GM18498 (cell line): ENCODE measurements around the gene CFTR.
"Not testable (repeated sequence)": the region's sequence is repeated elsewhere in the genome, so short reads cannot be mapped to it uniquely, and the experiment has no call there.

Experiments
- ATAC-seq: cut with Tn5 transposase; IDR thresholded peaks from one replicate; pipeline ENCODE4 v1.9.1; 2021; ENCODE audit warnings: mild to moderate bottlenecking, moderate library complexity; ENCODE audit not compliant: unreplicated experiment

The CFTR gene

GRCh38 chr7:117683430-117684175, 203.8 kb downstream of the CFTR start:
- ATAC-seq: no peak

GRCh38 chr7:117685795-117686194, 206.0 kb downstream of the CFTR start:
- no peak for ATAC-seq

- no peak for ATAC-seq
Measured at GRCh38 chr7:117686311-117686935, 206.6 kb downstream of the CFTR start.

- ATAC-seq: no peak
Measured at GRCh38 chr7:117688126-117688525, 208.3 kb downstream of the CFTR start.

GRCh38 chr7:117689406-117689805, 209.6 kb downstream of the CFTR start:
- no peak for ATAC-seq

GRCh38 chr7:117690147-117690546, 210.3 kb downstream of the CFTR start:
- no peak for ATAC-seq

- ATAC-seq: no peak
Measured at GRCh38 chr7:117692338-117692737, 212.5 kb downstream of the CFTR start.

GRCh38 chr7:117698018-117698417, 218.2 kb downstream of the CFTR start:
- no peak for ATAC-seq

- ATAC-seq: no peak
Measured at GRCh38 chr7:117704063-117704462, 224.2 kb downstream of the CFTR start.

- ATAC-seq: no peak
Measured at GRCh38 chr7:117705630-117706029, 225.8 kb downstream of the CFTR start.

- ATAC-seq: no peak
Measured at GRCh38 chr7:117706210-117706609, 226.4 kb downstream of the CFTR start.

- no peak for ATAC-seq
Measured at GRCh38 chr7:117707080-117707479, 227.3 kb downstream of the CFTR start.

- ATAC-seq: not testable (repeated sequence)
Measured at GRCh38 chr7:117708173-117708572, 228.3 kb downstream of the CFTR start.

- no peak for ATAC-seq
Measured at GRCh38 chr7:117711556-117711955, 231.7 kb downstream of the CFTR start.

GRCh38 chr7:117715784-117716445, 236.1 kb downstream of the CFTR start:
- ATAC-seq: peak; percentile 97

GRCh38 chr7:117716707-117717299, 237.0 kb downstream of the CFTR start:
- ATAC-seq: no peak

GRCh38 chr7:117717357-117717756, 237.5 kb downstream of the CFTR start:
- ATAC-seq: no peak
